ENCODE data around the gene STAT4. TPM values are rescaled to one million over a fixed set of nuclear protein-coding genes. Genes with fewer than 3 reads are reported as not detected.
A peak's percentile ranks its signal among the peaks of the same experiment; 100 is the strongest.

The STAT4 gene
- total RNA-seq, 1 donor from 2014 or later = 8.0 TPM

GRCh38 chr2:190984595-190984994, 166.2 kb downstream of the STAT4 start:
- no peak overlapping the region for H3K27ac ChIP-seq
- intact Hi-C loops (cut with DNase I) = loop anchor here (10.0 kb wide), 1 partner anchor 50 kb away; no protein-coding TSS in a partner anchor
- no peaks in the 10 kb centered on the region for H3K9me3 ChIP-seq
- DNase-seq (no peak), ATAC-seq (peak; percentile 15)
- peaks cover 98% of the 10 kb centered on the region for H3K36me3 ChIP-seq
- H3K4me3 ChIP-seq = no peak overlapping the region
- H3K4me1 ChIP-seq = peaks cover 15% of the 10 kb centered on the region
- no peaks in the 10 kb centered on the region for H3K27me3 ChIP-seq
- no peak for TF ChIP-seq CTCF (IDR thresholded peaks at IDR 0.05)

GRCh38 chr2:190982262-190983034, 168.3 kb downstream of the STAT4 start:
- ATAC-seq (no peak), DNase-seq (no peak)
- Histone ChIP-seq H3K27me3 (no peaks in the 10 kb centered on the region), H3K9me3 (no peaks in the 10 kb centered on the region), H3K4me1 (peaks cover 21% of the 10 kb centered on the region), H3K27ac (no peak overlapping the region), H3K36me3 (peaks cover 98% of the 10 kb centered on the region), H3K4me3 (no peak overlapping the region)
- no peak for TF ChIP-seq CTCF (IDR thresholded peaks at IDR 0.05)
- intact Hi-C loops (cut with DNase I) = loop anchor here (10.0 kb wide), 1 partner anchor 48 kb away; no protein-coding TSS in a partner anchor

- intact Hi-C loops (cut with DNase I) = loop anchor here (10.0 kb wide), 1 partner anchor 47 kb away; no protein-coding TSS in a partner anchor
- no peak for TF ChIP-seq CTCF (IDR thresholded peaks at IDR 0.05)
- Histone ChIP-seq H3K9me3 (no peaks in the 10 kb centered on the region), H3K27me3 (no peaks in the 10 kb centered on the region), H3K36me3 (peaks cover 98% of the 10 kb centered on the region), H3K4me1 (peaks cover 21% of the 10 kb centered on the region), H3K27ac (no peak overlapping the region), H3K4me3 (no peak overlapping the region)
- ATAC-seq (no peak), DNase-seq (no peak)
These were observed 169.1 kb downstream of the STAT4 start for GRCh38 chr2:190981733-190982132.

GRCh38 chr2:190981333-190981732, 169.5 kb downstream of the STAT4 start:
- no peak for ATAC-seq
- Histone ChIP-seq H3K4me1 (peaks cover 21% of the 10 kb centered on the region), H3K27me3 (no peaks in the 10 kb centered on the region), H3K36me3 (peaks cover 98% of the 10 kb centered on the region), H3K4me3 (no peak overlapping the region), H3K9me3 (no peaks in the 10 kb centered on the region), H3K27ac (peak overlapping the region; percentile 77)
- no peak for TF ChIP-seq CTCF (IDR thresholded peaks at IDR 0.05)
- no peak for DNase-seq
- intact Hi-C loops (cut with DNase I) = loop anchor here (10.0 kb wide), 1 partner anchor 47 kb away; no protein-coding TSS in a partner anchor

- no peak for TF ChIP-seq CTCF (IDR thresholded peaks at IDR 0.05)
- intact Hi-C loops (cut with DNase I) = loop anchor here (10.0 kb wide), 1 partner anchor 46 kb away; no protein-coding TSS in a partner anchor
- DNase-seq (no peak), ATAC-seq (no peak)
- no peaks in the 10 kb centered on the region for H3K9me3 ChIP-seq
- H3K4me1 ChIP-seq = peaks cover 21% of the 10 kb centered on the region
- H3K36me3 ChIP-seq = peaks cover 98% of the 10 kb centered on the region
- H3K4me3 ChIP-seq = no peak overlapping the region
- H3K27ac ChIP-seq = peak overlapping the region; percentile 77
- no peaks in the 10 kb centered on the region for H3K27me3 ChIP-seq
These were observed 170.1 kb downstream of the STAT4 start for GRCh38 chr2:190980630-190981209.
